Common myeloid progenitor, CD34-positive (primary cell): ENCODE data around the gene TSKS.

Source experiments
- CTCF ChIA-PET: fragments of 350-600 bp; sonication (Branson Sonifier 250); formaldehyde crosslinking; loops from one replicate; lab custom pipeline; 2021; ENCODE audit warnings: antibody characterized with exemption; lab: Charles Lee
- POLR2A ChIA-PET: fragments of 350-600 bp; sonication (Branson Sonifier 250); formaldehyde crosslinking; loops from one replicate; lab custom pipeline; 2021; ENCODE audit warnings: antibody characterized with exemption; lab: Charles Lee
- DNase-seq, 3 donors: peaks; one replicate each; pipeline versions ENCODE4 v3.0.0 to v3.0.0-alpha.2; 2013
- H3K27ac ChIP-seq, 2 experiments: 1 replicate in 1 of 2; 2 replicates in 1 of 2; pipeline ENCODE4 v1.7.0; 2013; ENCODE audit warnings: inconsistent platforms in 2 of 2, low read length in 2 of 2, mild to moderate bottlenecking in 2 of 2, low read depth in 1 of 2, moderate library complexity in 1 of 2; ENCODE audit not compliant: severe bottlenecking in 2 of 2, insufficient read depth in 1 of 2, poor library complexity in 1 of 2
- H3K27me3 ChIP-seq, 5 experiments: replicated peaks in 2 of 5; 1 replicate in 3 of 5; 2 replicates in 2 of 5; pipeline versions ENCODE4 v1.6.1 to v1.7.0; 2013; ENCODE audit warnings: low read length in 4 of 5, mild to moderate bottlenecking in 2 of 5, moderate library complexity in 2 of 5, inconsistent platforms in 1 of 5; ENCODE audit not compliant: insufficient read depth in 5 of 5, control insufficient read depth in 4 of 5
- H3K36me3 ChIP-seq, 4 experiments: 1 replicate in 2 of 4; 2 replicates in 2 of 4; pipeline versions ENCODE4 v1.6.1 to v1.7.0; 2013; ENCODE audit warnings: low read length in 3 of 4, control low read depth in 1 of 4, mild to moderate bottlenecking in 1 of 4; ENCODE audit not compliant: control insufficient read depth in 4 of 4, insufficient read depth in 4 of 4
- H3K4me1 ChIP-seq, 4 experiments: 1 replicate in 3 of 4; 2 replicates in 1 of 4; pipeline versions ENCODE4 v1.6.1 to v1.7.1; 2013; ENCODE audit warnings: low read length in 3 of 4, mild to moderate bottlenecking in 3 of 4, control low read depth in 1 of 4, inconsistent platforms in 1 of 4, moderate library complexity in 1 of 4; ENCODE audit not compliant: control insufficient read depth in 4 of 4, insufficient read depth in 4 of 4; ENCODE audit errors: control extremely low read depth in 1 of 4
- H3K4me3 ChIP-seq, 7 experiments: 1 replicate in 4 of 7; 2 replicates in 3 of 7; pipeline versions ENCODE4 v1.5.1 to v1.7.0; 2013; ENCODE audit warnings: mild to moderate bottlenecking in 7 of 7, low read length in 6 of 7, moderate library complexity in 6 of 7, inconsistent platforms in 2 of 7, low read depth in 2 of 7, control low read depth in 1 of 7; ENCODE audit not compliant: insufficient read depth in 4 of 7, control insufficient read depth in 1 of 7; ENCODE audit errors: extremely low read depth in 1 of 7
- H3K9me3 ChIP-seq, 5 experiments: 1 replicate in 4 of 5; 2 replicates in 1 of 5; pipeline versions ENCODE4 v1.6.1 to v1.7.1; 2013; ENCODE audit warnings: low read length in 4 of 5, mild to moderate bottlenecking in 2 of 5, inconsistent platforms in 1 of 5, low read depth in 1 of 5, moderate library complexity in 1 of 5; ENCODE audit not compliant: control insufficient read depth in 4 of 5, insufficient read depth in 2 of 5; ENCODE audit errors: control extremely low read depth in 1 of 5
- WGBS: methylation state at CpG from one replicate; pipeline ENCODE4 v1.1.5; 2013; ENCODE audit not compliant: insufficient coverage; 5-methylcytosine and 5-hydroxymethylcytosine counted together

The TSKS gene

DNA sequence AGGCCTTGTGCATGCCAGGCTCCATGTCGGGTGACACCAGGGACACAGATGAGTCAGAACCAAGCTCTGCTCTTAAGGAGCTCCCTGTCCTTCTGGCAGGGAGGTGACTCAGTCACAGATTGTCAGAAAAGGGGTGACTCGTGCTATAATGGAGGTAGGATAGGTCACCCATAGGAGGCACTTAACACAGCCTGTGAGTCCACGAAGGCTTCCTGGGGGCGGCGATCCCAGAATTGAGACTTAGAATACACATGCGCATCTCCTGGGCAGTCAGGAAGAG, 30.4 kb upstream of the TSKS start:
- ChIA-PET POLR2A (no interaction called here), CTCF (no interaction called here)
- Histone ChIP-seq H3K27me3 (no peaks in the 10 kb centered on the region), H3K4me3 (no peak overlapping the region), H3K27ac (no peak overlapping the region), H3K36me3 (peaks cover 14 to 82% (median 59%) of the 10 kb centered on the region in 4 experiments), H3K4me1 (no peaks in the 10 kb centered on the region), H3K9me3 (no peaks in the 10 kb centered on the region)
- DNase-seq: no peak
- WGBS: 100% methylated on average over 2 of the region's 6 CpGs

GRCh38 chr19:49792829-49793560, 29.9 kb upstream of the TSKS start:
- peaks cover 14 to 82% (median 57%) of the 10 kb centered on the region in 4 experiments for H3K36me3 ChIP-seq
- H3K4me1 ChIP-seq: no peaks in the 10 kb centered on the region
- CTCF ChIA-PET: no interaction called here
- WGBS: 99% methylated on average over 17 of the region's 22 CpGs
- no peak overlapping the region for H3K4me3 ChIP-seq
- H3K27ac ChIP-seq: no peak overlapping the region
- no peak for DNase-seq
- no peaks in the 10 kb centered on the region for H3K27me3 ChIP-seq
- POLR2A ChIA-PET: no interaction called here
- H3K9me3 ChIP-seq: no peaks in the 10 kb centered on the region

GRCh38 chr19:49791776-49792445, 28.8 kb upstream of the TSKS start:
- H3K4me1 ChIP-seq: no peaks in the 10 kb centered on the region
- H3K9me3 ChIP-seq: no peaks in the 10 kb centered on the region
- DNase-seq: no peak
- ChIA-PET POLR2A (no interaction called here), CTCF (no interaction called here)
- H3K27me3 ChIP-seq: no peaks in the 10 kb centered on the region
- peaks cover 14 to 79% (median 54%) of the 10 kb centered on the region in 4 experiments for H3K36me3 ChIP-seq
- no peak overlapping the region for H3K27ac ChIP-seq
- 98% methylated on average over 19 of the region's 26 CpGs for WGBS
- H3K4me3 ChIP-seq: no peak overlapping the region

GRCh38 chr19:49790866-49791265, 27.8 kb upstream of the TSKS start:
- H3K27me3 ChIP-seq: no peaks in the 10 kb centered on the region
- peaks cover 10 to 74% (median 50%) of the 10 kb centered on the region in 4 experiments for H3K36me3 ChIP-seq
- ChIA-PET POLR2A (no interaction called here), CTCF (no interaction called here)
- no peaks in the 10 kb centered on the region for H3K9me3 ChIP-seq
- WGBS: 94% methylated on average over 7 of the region's 9 CpGs
- no peak for DNase-seq
- H3K4me1 ChIP-seq: no peaks in the 10 kb centered on the region
- no peak overlapping the region for H3K27ac ChIP-seq
- H3K4me3 ChIP-seq: no peak overlapping the region

- no peak for DNase-seq
- Histone ChIP-seq H3K4me3 (no peak overlapping the region), H3K27me3 (no peaks in the 10 kb centered on the region), H3K36me3 (peaks cover 8 to 69% (median 52%) of the 10 kb centered on the region in 4 experiments), H3K4me1 (no peaks in the 10 kb centered on the region), H3K27ac (no peak overlapping the region), H3K9me3 (no peaks in the 10 kb centered on the region)
- ChIA-PET CTCF (no interaction called here), POLR2A (interaction anchor here (0.7 kb wide), 1 partner anchor 74 kb away, joined by 3 read pairs; no protein-coding TSS in a partner anchor)
- WGBS: 97% methylated on average over 10 of the region's 10 CpGs
These were observed 25.8 kb upstream of the TSKS start for GRCh38 chr19:49788857-49789256.

DNA sequence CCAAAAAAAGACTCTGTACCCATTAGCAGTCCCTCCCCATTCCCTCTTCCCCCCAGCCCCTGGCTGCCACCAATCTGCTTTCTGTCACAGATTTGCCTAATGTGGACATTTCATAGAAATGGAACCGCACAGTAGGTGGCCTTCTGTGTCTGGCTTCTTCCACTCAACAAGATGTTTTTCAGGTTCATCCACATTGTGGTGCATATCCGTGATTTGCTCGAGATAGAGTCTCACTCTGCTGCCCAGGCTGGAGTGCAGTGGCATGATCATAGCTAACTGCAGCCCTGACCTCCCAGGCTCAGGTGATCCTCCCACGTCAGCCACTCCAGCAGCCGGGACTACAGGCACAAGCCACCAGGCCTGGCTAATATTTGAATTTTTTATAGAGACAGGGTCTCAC, 24.6 kb upstream of the TSKS start:
- Histone ChIP-seq H3K4me3 (no peak overlapping the region), H3K27me3 (no peaks in the 10 kb centered on the region), H3K9me3 (peaks cover 0 to 5% (median 0%) of the 10 kb centered on the region in 5 experiments), H3K27ac (no peak overlapping the region), H3K36me3 (peaks cover 13 to 71% (median 52%) of the 10 kb centered on the region in 4 experiments), H3K4me1 (no peaks in the 10 kb centered on the region)
- DNase-seq: no peak
- ChIA-PET CTCF (no interaction called here), POLR2A (no interaction called here)
- WGBS: 97% methylated on average over 5 of the region's 5 CpGs

- Histone ChIP-seq H3K27me3 (no peaks in the 10 kb centered on the region), H3K4me3 (no peak overlapping the region), H3K4me1 (peaks cover 0 to 5% (median 0%) of the 10 kb centered on the region in 4 experiments), H3K27ac (no peak overlapping the region), H3K9me3 (peaks cover 0 to 5% (median 0%) of the 10 kb centered on the region in 5 experiments), H3K36me3 (peaks cover 14 to 67% (median 47%) of the 10 kb centered on the region in 4 experiments)
- WGBS: 99% methylated on average over 8 of the region's 9 CpGs
- DNase-seq: no peak
- CTCF ChIA-PET: interaction anchor here (1.1 kb wide), 1 partner anchor 21 kb away, joined by 3 read pairs; no protein-coding TSS in a partner anchor
- POLR2A ChIA-PET: no interaction called here
These were observed 23.3 kb upstream of the TSKS start for GRCh38 chr19:49786376-49786820.
